AG10803 (cell line): ENCODE measurements around the gene BST1.

Experiments
- DNase-seq: peaks from one replicate; pipeline ENCODE4 v3.0.0; 2010; ENCODE audit warnings: low read depth
- H3K4me3 ChIP-seq: 2 replicates; pipeline ENCODE4 v1.5.1; 2011; ENCODE audit warnings: mild to moderate bottlenecking, low read length, control low read depth
- CTCF ChIP-seq: conservative IDR thresholded peaks from 2 replicates; pipeline ENCODE4 v1.5.1; 2011; ENCODE audit warnings: mild to moderate bottlenecking, low read length, control low read depth, inconsistent platforms

The BST1 gene

GRCh38 chr4:15684498-15684897 lies 18.4 kb upstream of the BST1 start:
- no peak for DNase-seq
- H3K4me3 ChIP-seq: no peak overlapping the region
- TF ChIP-seq CTCF: no peak

- no peak for TF ChIP-seq CTCF
- no peak overlapping the region for H3K4me3 ChIP-seq
- peak; percentile 51 for DNase-seq
Observed at GRCh38 chr4:15688051-15688450, 14.8 kb upstream of the BST1 start.

DNA sequence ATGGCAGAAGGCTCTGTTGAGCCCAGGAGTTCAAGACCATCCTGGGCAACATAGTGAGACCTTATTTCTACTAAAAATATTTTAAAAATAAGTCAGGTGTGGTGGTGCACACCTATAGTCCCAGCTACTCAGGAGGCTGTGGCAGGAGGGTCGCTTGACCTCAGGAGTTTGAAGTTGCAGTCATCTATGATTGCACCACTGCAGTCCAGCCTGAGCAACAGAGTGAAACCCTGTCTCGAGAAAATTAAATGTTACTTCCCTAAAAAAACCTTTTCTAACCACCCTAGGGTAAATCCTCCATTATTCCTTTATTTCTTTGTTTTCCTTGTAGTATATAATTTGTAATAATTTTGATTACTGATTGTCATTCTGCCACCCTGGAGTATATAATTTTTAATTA lies 13.3 kb upstream of the BST1 start:
- TF ChIP-seq CTCF: no peak
- DNase-seq: no peak
- no peak overlapping the region for H3K4me3 ChIP-seq

DNA sequence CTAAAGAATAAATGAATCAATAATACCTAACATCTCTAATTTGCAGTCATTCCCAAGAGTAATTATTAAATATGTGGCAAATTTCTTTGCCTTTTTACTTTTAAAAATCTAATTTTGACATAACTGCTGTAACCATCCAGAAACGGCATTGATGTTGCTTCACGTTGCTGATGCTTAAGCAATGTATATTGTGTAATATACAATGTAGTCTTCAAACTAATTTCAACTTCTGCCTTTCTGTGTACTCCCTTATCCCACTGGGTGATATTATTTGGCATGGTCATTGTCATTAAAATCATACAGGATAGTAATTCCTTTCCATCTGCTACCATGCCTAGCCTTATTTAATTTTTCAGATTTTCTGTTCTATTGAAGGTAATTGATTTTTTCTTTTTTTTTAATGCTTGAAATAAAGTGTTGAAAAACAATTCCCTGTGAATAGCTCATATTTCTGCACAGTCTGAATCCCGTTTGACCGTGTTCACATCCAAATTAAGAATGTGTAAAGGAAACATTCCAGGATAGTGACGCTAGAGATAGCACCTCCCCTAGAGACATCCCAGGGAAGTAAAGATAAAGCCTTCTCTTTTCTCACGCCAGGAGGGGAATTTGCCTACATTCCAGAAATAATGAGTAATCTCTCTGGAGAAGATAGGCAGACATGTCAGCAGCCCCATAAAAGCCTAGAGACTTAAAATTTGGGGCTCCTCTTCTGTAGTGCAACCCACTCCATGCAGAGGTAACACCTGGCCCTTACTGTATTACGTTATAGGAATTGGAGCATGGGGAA lies 12.7 kb upstream of the BST1 start:
- TF ChIP-seq CTCF: no peak
- no peak overlapping the region for H3K4me3 ChIP-seq
- DNase-seq: peak; percentile 90

DNA sequence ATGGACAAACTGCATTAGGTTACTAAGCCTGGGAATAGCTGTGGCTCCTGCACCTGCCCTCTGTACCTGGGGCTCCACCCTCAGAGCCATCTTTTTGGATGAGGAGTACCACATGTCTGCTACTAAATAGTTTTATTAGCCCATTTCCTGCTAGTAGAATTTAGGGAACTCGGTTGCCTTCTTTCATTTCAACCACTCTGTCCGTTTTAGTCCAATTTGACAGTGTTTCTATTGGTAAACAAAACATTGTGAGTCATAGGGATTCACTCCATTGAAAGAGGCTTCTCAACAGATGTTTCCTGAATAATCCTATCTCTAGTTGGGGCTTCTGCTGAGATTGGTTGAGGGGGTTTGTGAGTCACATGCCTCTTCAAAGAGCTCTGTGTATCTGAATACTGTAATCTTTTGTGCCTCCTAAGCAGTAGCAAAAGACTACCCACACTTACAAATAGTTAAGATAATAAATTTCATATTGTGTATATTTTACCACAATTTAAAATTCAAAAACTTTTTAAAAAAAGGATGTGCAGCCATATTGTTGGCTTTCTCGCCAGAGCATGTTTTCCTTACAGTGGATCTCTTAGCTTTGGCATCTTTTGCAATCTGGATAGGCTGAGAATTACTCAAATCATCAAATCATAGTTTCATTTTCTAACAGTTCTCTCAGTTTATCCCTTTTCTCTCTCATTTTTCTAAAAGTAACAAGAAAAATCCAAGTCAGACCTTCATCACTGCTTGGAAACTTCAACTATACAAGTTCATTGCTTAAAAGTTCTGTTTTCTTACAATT lies 11.3 kb upstream of the BST1 start:
- no peak for TF ChIP-seq CTCF
- H3K4me3 ChIP-seq: no peak overlapping the region
- peak; percentile 68 for DNase-seq

DNA sequence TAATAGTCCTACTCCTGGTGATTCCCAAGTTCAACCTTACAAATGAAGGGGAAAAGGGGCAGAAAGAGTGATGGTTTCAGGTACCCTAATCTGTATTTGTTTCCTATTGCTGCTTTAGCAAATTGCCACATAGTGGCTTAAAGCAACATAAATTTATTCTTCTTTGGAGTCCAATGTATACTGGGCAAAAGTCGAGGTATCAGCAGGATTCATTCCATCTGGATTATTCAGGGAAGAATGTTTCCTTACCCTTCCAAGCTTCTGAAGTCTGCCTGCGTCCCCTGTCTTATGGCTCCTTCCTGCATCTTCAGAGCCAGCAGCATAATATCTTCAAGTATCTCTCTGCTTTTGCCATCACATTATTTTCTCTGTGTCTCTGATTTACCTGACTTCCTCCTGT lies 10.3 kb upstream of the BST1 start:
- no peak for DNase-seq
- no peak overlapping the region for H3K4me3 ChIP-seq
- no peak for TF ChIP-seq CTCF

DNA sequence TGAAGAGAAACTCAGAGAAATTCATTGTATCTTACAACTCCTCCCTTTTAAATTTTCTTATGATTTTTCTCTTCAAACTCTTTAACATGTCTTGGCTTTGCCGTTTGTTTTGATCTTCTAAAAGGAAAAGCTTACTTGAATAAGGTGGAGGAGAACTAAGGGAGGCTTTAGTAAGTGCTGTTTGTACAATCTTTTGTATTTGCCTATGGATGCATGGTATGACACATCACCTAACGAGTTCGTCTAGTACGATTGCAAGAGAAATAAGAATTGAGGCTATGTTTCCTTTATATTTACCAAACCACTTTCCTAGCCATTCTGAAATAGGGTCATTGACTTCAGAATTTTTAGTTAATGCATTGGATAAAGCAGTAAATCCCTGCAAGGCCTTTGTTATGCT lies 8.4 kb upstream of the BST1 start:
- no peak for DNase-seq
- no peak overlapping the region for H3K4me3 ChIP-seq
- TF ChIP-seq CTCF: no peak
